HG03108 (cell line): ENCODE data around the gene SMOC2.
"Not testable (repeated sequence)": the region's sequence is repeated elsewhere in the genome, so short reads cannot be mapped to it uniquely, and the experiment has no call there.

Experiments
- ATAC-seq: cut with Tn5 transposase; IDR thresholded peaks from one replicate; pipeline ENCODE4 v1.9.1; 2021; ENCODE audit warnings: moderate library complexity; ENCODE audit not compliant: unreplicated experiment

SMOC2 gene

GRCh38 chr6:168699631-168700295 is 258.8 kb downstream of the SMOC2 start:
- ATAC-seq: no peak

DNA sequence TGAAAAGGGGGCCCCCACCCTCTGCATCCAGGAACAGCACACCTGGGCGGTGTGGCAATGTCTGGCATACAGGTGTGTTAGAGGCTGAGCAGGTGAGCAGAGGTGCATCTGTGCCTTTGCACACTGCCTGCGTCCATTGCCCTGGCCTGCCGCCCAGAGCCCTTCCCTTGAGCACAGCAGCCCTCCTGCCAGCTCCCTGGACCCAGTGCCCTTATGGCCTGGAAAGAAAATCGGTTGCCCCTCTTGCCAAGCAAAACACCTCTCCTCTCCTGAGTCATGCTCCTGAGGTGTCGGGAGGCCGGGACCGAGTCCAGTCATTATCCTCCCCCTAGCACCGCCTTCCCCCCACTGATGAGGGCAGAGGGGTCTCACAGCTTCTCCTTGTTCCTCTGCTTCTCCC is 259.9 kb downstream of the SMOC2 start:
- no peak for ATAC-seq

DNA sequence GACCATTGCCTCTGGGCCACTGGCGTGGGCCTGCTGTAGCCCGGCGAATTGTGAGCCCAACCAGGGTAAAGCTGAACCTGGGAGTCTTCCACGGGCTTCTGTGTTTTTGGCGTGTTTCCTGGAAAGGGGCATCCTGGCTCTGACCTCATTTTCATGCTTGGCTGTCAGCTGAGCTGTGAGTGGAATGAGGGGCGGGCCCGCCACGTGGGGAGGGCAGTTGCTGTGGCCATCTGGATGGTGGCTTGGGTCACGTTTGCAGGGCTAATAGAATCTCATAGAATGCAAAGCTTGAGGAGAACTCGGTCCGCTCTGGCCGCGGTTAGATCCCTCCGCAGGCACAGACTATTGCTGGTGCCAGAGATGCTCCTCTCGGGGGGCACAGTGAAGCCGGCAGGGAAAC is 263.0 kb downstream of the SMOC2 start:
- ATAC-seq: no peak

DNA sequence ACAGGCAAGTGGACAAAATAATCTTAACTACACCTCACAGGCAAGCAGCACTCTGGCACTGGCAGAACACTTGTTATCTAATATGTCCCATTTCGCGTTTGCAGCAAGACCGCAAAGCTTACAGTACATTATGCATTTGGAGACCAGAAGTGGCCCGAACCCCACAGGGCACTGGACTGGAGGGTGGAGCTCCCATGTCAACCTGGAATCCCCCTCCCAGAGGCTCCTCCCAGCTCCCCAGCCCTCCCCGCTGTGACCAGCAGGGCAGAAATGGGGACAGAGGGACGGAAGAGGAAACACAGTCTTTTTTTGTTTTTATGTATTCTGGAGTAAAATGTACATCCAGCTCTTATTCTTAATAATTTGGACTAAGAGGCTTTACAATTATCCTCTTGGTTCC is 263.7 kb downstream of the SMOC2 start:
- no peak for ATAC-seq

DNA sequence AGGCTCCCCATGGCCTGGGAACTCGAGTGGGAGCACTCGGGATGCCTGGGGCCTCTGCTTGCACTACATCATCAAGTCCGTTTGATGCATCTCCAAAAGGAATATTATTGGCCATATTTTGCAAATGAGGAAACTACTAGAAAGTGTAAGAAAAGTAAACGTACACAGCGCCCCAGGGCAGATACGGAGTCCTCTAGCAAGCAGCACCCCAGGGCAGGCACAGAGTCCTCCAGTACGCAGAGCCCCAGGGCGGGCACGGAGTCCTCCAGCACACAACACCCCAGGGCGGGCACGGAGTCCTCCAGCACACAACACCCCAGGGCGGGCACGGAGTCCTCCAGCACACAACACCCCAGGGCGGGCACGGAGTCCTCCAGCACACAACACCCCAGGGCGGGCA is 264.3 kb downstream of the SMOC2 start:
- not testable (repeated sequence) for ATAC-seq

DNA sequence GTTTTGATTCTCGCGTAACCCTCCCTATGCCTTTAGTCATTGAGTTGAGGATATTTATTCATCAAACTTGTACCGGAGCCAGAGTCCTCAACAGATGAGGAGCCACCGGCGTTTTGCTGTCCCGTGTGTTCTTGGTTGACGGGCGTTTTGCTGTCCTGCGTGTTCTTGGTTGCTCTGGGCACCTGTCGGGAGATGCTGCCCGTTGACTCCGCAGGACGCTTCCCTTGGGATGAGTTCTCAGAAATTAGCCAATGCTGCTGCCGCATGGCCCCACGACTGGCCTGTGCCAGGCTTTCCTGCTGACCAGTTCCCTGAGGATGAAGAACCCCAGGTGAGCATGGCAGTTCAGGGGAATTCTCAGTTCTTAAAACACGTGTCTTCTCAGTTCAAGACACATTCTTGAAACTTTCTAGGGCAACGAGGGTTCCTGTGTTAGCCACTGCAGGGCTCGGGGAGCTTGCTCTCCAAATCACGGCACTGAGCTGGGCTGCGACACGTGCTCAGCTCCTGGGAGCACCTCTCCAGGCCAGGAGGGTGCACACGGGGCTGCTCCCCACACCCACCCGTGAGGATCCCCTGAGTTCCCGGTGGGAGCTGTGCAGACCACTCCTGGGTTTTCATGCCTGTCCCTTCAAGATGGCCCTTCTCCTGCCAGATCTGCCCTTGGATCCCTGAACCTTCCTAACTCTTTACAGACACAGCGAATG is 265.6 kb downstream of the SMOC2 start:
- no peak for ATAC-seq

- ATAC-seq: no peak
Measured at GRCh38 chr6:168708526-168708925, 267.5 kb downstream of the SMOC2 start.

DNA sequence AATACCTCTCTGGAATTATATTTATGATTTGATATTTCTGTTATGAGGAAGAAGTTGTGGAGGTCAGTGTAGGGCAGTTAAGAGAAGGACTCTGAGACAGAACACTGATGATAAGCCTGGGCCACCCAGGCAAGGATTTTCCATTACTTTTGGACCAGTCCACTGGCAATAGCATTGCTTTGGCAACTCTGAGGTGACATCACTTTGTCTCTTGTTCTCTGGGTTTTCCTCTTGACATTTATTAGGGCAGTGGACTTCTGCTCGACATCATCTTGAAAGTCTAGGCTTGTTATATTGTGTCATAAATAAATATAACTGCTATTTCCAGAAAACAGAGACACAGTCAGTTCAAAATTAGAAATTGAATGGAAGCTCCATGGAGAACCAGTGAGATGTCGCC is 268.0 kb downstream of the SMOC2 start:
- no peak for ATAC-seq

- ATAC-seq: no peak
Measured at GRCh38 chr6:168709390-168709789, 268.4 kb downstream of the SMOC2 start.

- ATAC-seq: no peak
Measured at GRCh38 chr6:168709991-168710390, 269.0 kb downstream of the SMOC2 start.

DNA sequence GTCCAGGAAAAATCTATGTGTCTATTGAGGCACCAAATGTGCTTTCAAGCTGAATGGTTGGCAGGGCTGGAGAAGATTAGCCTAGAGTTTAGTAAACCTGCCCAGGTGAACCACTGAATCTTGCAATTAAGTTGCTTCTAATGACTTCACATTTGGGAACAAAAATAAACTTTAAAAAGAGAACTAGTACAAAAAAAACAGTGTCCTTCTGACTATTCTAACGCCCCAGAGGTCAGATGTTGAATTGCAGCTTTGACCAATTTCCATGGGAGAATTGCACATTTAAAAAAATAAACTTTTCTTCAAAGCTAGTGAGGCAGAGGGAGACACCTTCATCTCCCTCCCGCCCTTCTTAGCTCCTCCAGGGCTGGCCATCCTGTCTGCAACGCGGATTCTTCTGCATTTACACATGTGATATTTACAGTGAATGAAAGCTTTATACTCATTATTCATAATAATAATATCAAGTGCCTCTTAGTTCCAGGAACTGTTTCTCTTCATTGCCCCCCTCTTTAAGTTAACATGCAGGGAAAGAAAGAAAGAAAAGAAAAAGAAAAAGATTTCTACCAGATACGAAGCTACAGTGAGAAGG is 270.2 kb downstream of the SMOC2 start:
- no peak for ATAC-seq

- ATAC-seq: no peak
Measured at GRCh38 chr6:168711666-168712300, 270.8 kb downstream of the SMOC2 start.

DNA sequence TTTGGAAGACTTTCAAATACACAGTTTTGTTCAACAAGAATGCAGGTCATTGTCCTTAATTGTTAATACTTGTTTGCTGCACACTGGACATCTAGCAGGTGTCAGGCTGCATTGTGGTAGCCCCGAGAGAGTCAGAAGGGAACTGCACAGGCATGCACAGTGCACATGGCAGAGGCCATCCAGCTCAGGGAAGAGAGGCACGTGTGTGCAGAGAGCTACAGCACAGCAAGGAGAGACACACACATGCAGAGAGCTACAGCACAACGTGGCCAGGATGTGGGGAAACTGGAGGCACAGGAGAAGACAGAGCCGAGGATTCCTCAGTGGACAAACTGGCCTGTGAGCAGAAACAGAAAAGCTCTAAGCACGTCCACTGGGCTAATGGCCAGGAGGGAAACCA is 272.0 kb downstream of the SMOC2 start:
- no peak for ATAC-seq

DNA sequence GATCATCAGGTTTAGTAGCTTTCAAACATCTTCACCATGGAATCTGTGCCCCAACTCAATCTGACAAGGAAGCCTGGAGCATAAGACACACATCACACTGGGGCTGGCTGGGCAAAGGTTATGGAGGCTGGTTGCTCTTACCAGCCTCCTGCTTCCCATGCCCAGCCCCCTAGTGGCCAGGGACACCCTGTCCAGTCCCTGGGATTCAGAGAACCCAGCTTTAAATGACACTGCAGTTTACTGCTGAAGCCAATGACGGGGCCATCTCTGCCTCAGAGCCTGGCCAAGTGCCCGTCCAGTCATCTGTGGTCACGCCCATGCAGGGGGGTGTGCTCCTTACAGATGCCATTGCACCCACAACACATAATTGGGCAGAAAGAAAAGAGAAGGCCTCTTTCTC is 272.9 kb downstream of the SMOC2 start:
- no peak for ATAC-seq

DNA sequence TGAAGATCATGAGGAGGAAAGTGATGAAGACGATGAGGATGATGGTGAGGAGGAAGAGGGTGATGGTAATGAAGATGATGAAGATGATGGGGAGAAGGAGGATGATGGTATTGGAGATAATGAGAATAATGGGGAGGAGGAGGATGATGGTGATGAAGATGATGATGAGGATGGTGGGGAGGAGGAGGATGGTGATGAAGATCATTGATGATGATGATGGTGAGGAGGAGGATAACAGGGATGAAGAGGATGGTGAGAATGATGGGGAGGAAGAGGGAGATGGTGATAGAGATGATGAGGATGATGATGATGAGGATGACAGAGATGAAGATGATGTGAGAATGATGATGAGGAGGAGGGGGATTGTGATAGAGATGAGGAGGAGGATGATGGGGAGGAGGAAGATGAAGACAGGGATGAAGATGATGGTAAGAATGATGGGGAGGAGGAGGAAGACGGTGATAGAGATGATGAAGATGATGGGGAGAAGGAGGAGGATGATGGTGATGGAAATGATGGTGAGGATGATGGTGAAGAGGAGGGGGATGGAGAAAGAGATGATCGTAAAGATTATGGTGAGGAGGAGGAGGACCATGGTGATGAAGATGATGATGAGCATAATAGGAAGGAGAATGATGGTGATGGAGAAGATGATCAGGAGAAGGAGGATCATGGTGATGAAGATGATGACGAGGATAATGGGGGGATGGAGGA is 273.7 kb downstream of the SMOC2 start:
- no peak for ATAC-seq

DNA sequence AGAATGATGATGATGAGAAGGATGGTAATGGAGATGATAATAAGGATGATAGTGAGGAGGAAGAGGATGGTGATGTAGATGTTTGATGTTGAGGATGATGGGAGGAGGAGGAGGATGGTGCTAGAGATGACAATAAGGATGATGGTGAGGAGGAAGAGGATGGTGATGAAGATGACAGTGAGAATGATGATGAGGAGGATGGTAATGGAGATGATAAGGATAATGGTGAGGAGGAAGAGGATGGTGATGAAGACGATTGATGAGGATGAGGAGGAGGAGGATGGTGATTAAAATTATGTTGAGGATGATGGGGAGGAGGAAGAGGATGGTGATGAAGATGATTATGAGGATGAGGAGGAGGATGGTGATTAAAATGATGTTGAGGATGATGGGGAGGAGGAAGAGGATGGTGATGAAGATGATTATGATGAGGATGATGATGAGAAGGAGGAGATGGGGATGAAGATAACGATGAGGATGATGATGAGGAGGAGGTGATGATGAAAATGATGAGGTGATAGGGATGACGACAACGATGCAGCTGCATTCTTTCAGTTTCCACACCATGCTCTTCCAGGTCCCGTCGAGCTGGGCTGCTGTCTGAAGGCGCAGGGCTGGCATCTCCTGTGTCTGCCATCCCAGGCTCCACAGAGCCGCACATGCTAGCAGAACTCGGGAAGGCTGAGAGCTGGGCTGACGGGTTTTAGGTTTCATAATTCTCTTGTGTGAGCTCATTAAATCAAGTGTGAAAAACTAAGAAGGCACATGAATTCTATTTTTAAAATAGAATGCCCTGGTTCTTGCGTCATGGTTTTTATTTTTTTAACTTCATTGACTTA is 274.9 kb downstream of the SMOC2 start:
- ATAC-seq: no peak

DNA sequence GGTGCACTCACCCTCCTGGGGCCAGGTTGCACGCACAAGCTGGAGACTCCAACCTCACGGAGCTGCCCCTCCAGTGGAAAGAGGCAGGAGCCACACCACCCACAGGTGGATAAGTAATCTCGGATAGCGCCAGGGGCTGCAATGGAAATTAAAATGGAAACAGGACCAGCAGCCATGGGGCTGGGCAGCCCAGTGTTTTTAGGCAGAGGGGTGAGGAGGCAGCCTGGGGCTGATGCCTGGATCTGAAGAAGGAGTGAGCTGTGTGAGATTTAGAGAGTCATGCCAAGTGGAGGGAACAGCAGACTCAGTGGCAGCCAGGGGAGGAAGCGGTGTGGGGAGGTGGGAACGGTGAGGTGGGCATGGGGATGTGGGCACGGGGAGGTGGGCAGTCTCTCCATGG is 275.6 kb downstream of the SMOC2 start:
- ATAC-seq: no peak

GRCh38 chr6:168717491-168717890 is 276.5 kb downstream of the SMOC2 start:
- no peak for ATAC-seq
